H1 (cell line): Measurements from ENCODE around the gene CPNE5. TPM values are rescaled to one million over a fixed set of nuclear protein-coding genes. Genes with fewer than 3 reads are reported as not detected.

ENCODE experiments used
- CTCF ChIA-PET: fragments of 300-600 bp; sonication (Branson Sonifier 250); formaldehyde crosslinking; loops from one replicate; lab custom pipeline; 2021; ENCODE audit not compliant: partially characterized antibody; lab: Charles Lee
- POLR2A ChIA-PET: fragments of 300-600 bp; sonication (Branson Sonifier 250); formaldehyde crosslinking; loops from one replicate; lab custom pipeline; 2021; ENCODE audit warnings: inconsistent platforms; ENCODE audit not compliant: partially characterized antibody; lab: Charles Lee
- DNase-seq, 2 experiments: peaks; one replicate each; pipeline versions ENCODE4 v3.0.0 to v3.0.0-alpha.2; 2010 to 2022; ENCODE audit warnings: low spot score in 2 of 2, low read depth in 1 of 2, mixed read lengths in 1 of 2
- FAIRE-seq: peaks from 2 replicates; lab custom pipeline; 2011; peaks lifted over from hg19 to GRCh38; lab: Jason Lieb, UNC
- H2AFZ ChIP-seq: 2 replicates; pipeline ENCODE4 v1.8.1; 2012; ENCODE audit warnings: low read length, inconsistent platforms
- H2AK5ac ChIP-seq: 2 replicates; pipeline ENCODE4 v1.6.1; 2013; ENCODE audit warnings: low read depth, low read length
- H2BK120ac ChIP-seq: replicated peaks from 2 replicates; pipeline ENCODE3; 2013; ENCODE audit warnings: low read depth, low read length, inconsistent platforms
- H2BK12ac ChIP-seq: 2 replicates; pipeline ENCODE4 v1.6.1; 2013; ENCODE audit warnings: low read depth, low read length
- H2BK15ac ChIP-seq: 2 replicates; pipeline ENCODE4 v1.6.1; 2013; ENCODE audit warnings: low read length
- H2BK20ac ChIP-seq: 2 replicates; pipeline ENCODE4 v1.6.1; 2013; ENCODE audit warnings: low read length
- H2BK5ac ChIP-seq: 2 replicates; pipeline ENCODE4 v1.6.1; 2013; ENCODE audit warnings: low read depth, low read length
- H3K14ac ChIP-seq: 2 replicates; pipeline ENCODE4 v1.6.1; 2013; ENCODE audit warnings: inconsistent platforms; ENCODE audit not compliant: insufficient read length
- H3K18ac ChIP-seq: 2 replicates; pipeline ENCODE4 v1.6.1; 2013; ENCODE audit warnings: low read length; ENCODE audit errors: extremely low read depth
- H3K23ac ChIP-seq: 2 replicates; pipeline ENCODE4 v1.6.1; 2013; ENCODE audit warnings: inconsistent platforms; ENCODE audit not compliant: insufficient read length
- H3K23me2 ChIP-seq: 2 replicates; pipeline ENCODE4 v1.6.1; 2013; ENCODE audit warnings: low read depth, low read length
- H3K27ac ChIP-seq: 2 replicates; pipeline ENCODE4 v1.6.1; 2011; ENCODE audit warnings: low read depth, low read length, inconsistent platforms
- H3K27me3 ChIP-seq, 4 experiments: replicated peaks in 1 of 4; 1 replicate in 1 of 4; 2 replicates in 3 of 4; pipeline versions ENCODE4 v1.6.1 to v1.8.1; 2011 to 2013; ENCODE audit warnings: low read length in 3 of 4, mild to moderate bottlenecking in 3 of 4, inconsistent platforms in 2 of 4, mixed read lengths in 2 of 4, moderate library complexity in 1 of 4; ENCODE audit not compliant: control insufficient read depth in 3 of 4, insufficient read depth in 3 of 4; ENCODE audit errors: extremely low read depth in 1 of 4
- H3K36me3 ChIP-seq, 4 experiments: 2 replicates each; pipeline versions ENCODE4 v1.6.1 to v1.8.1; 2011 to 2013; ENCODE audit warnings: mild to moderate bottlenecking in 4 of 4, low read length in 3 of 4, moderate library complexity in 2 of 4, control low read depth in 1 of 4, inconsistent platforms in 1 of 4; ENCODE audit not compliant: insufficient read depth in 4 of 4, control insufficient read depth in 2 of 4
- H3K4ac ChIP-seq: replicated peaks from 2 replicates; pipeline ENCODE3; 2013; ENCODE audit warnings: low read length, low read depth, mixed read lengths, inconsistent platforms; ENCODE audit not compliant: insufficient read length
- H3K4me1 ChIP-seq, 4 experiments: replicated peaks in 1 of 4; 1 replicate in 1 of 4; 2 replicates in 3 of 4; pipeline versions ENCODE4 v1.6.1 to v1.8.1; 2011 to 2013; ENCODE audit warnings: low read length in 3 of 4, inconsistent platforms in 2 of 4, mixed read lengths in 1 of 4; ENCODE audit not compliant: insufficient read depth in 4 of 4, control insufficient read depth in 3 of 4
- H3K4me2 ChIP-seq, 2 experiments: 2 replicates each; pipeline versions ENCODE4 v1.6.1 to v1.8.1; 2011 to 2013; ENCODE audit warnings: low read depth in 2 of 2, low read length in 2 of 2, control low read depth in 1 of 2, inconsistent platforms in 1 of 2, mild to moderate bottlenecking in 1 of 2; ENCODE audit not compliant: insufficient read depth in 1 of 2
- H3K4me3 ChIP-seq, 4 experiments: fragments of 200-600, 300-600 bp in 1 of 4; sonication (generic), shearing (Covaris generic), sonication (Bioruptor Twin) in 1 of 4; 2 replicates each; pipeline versions ENCODE4 v1.5.1 to v1.8.1; 2011 to 2016; ENCODE audit warnings: low read length in 4 of 4, low read depth in 3 of 4, control low read depth in 2 of 4, inconsistent platforms in 2 of 4, mild to moderate bottlenecking in 2 of 4, mixed read lengths in 1 of 4, moderate library complexity in 1 of 4; ENCODE audit not compliant: insufficient read depth in 2 of 4; ENCODE audit errors: extremely low read depth in 1 of 4
- H3K56ac ChIP-seq: replicated peaks from 2 replicates; pipeline ENCODE3; 2013; ENCODE audit warnings: low read depth, mild to moderate bottlenecking, mixed read lengths, low read length, inconsistent platforms; ENCODE audit not compliant: insufficient read length
- H3K79me1 ChIP-seq: 2 replicates; pipeline ENCODE4 v1.6.1; 2013; ENCODE audit warnings: low read depth, low read length, control low read depth
- H3K79me2 ChIP-seq, 2 experiments: 2 replicates each; pipeline versions ENCODE4 v1.6.1 to v1.8.1; 2012 to 2013; ENCODE audit warnings: low read length in 2 of 2, mild to moderate bottlenecking in 2 of 2, inconsistent platforms in 1 of 2; ENCODE audit not compliant: insufficient read depth in 2 of 2, control insufficient read depth in 1 of 2
- H3K9ac ChIP-seq, 4 experiments: replicated peaks in 1 of 4; 1 replicate in 1 of 4; 2 replicates in 3 of 4; pipeline versions ENCODE4 v1.6.1 to v1.8.1; 2011 to 2013; ENCODE audit warnings: low read depth in 3 of 4, low read length in 3 of 4, control low read depth in 2 of 4, mild to moderate bottlenecking in 2 of 4, moderate library complexity in 2 of 4, inconsistent platforms in 1 of 4; ENCODE audit errors: extremely low read depth in 1 of 4
- H3K9me3 ChIP-seq, 2 experiments: 2 replicates each; pipeline versions ENCODE4 v1.6.1 to v1.8.1; 2012 to 2013; ENCODE audit warnings: mild to moderate bottlenecking in 2 of 2, moderate library complexity in 2 of 2, control low read depth in 1 of 2, inconsistent platforms in 1 of 2, low read depth in 1 of 2, low read length in 1 of 2, mixed read lengths in 1 of 2; ENCODE audit not compliant: insufficient read depth in 2 of 2
- H4K20me1 ChIP-seq, 2 experiments: replicated peaks in 1 of 2; 2 replicates each; pipeline versions ENCODE3 to v1.8.1; 2011 to 2013; ENCODE audit warnings: inconsistent platforms in 2 of 2, low read length in 2 of 2, mild to moderate bottlenecking in 1 of 2; ENCODE audit not compliant: insufficient read depth in 2 of 2, control insufficient read depth in 1 of 2
- H4K5ac ChIP-seq: 2 replicates; pipeline ENCODE4 v1.6.1; 2013; ENCODE audit warnings: low read length, low read depth, mixed read lengths, inconsistent platforms; ENCODE audit not compliant: insufficient read length
- H4K8ac ChIP-seq: 2 replicates; pipeline ENCODE4 v1.8.0; 2013; ENCODE audit warnings: mild to moderate bottlenecking, moderate library complexity, low read length, inconsistent platforms; ENCODE audit not compliant: insufficient read depth; ENCODE audit errors: extremely low read depth
- H4K91ac ChIP-seq: replicated peaks from 2 replicates; pipeline ENCODE3; 2013; ENCODE audit warnings: low read length, mixed read lengths, inconsistent platforms; ENCODE audit not compliant: insufficient read length
- ATF2 ChIP-seq: IDR thresholded peaks from 2 replicates; pipeline ENCODE4 v1.6.1; 2012; ENCODE audit warnings: low read length, inconsistent platforms
- FOSL1 ChIP-seq: IDR thresholded peaks from 2 replicates; pipeline ENCODE4 v1.6.1; 2011; ENCODE audit warnings: mild to moderate bottlenecking, low read depth, low read length, moderate library complexity; ENCODE audit not compliant: insufficient read depth
- HDAC6 ChIP-seq: IDR thresholded peaks from one replicate; pipeline ENCODE4 v1.7.1; 2012; ENCODE audit warnings: low read depth, mild to moderate bottlenecking, inconsistent platforms, low read length, moderate library complexity
- NANOG ChIP-seq: IDR thresholded peaks from 2 replicates; pipeline ENCODE4 v1.6.1; 2011; ENCODE audit warnings: low read length, low read depth, mild to moderate bottlenecking, inconsistent platforms; ENCODE audit not compliant: insufficient read depth, poor library complexity, severe bottlenecking
- POLR2A ChIP-seq, 2 experiments: IDR thresholded peaks; 1 replicate in 1 of 2; 2 replicates in 1 of 2; pipeline ENCODE4 v1.6.1; 2011; ENCODE audit warnings: low read depth in 2 of 2, low read length in 2 of 2, mild to moderate bottlenecking in 2 of 2; ENCODE audit errors: control extremely low read depth in 1 of 2
- RAD21 ChIP-seq, 2 experiments: IDR thresholded peaks in 1 of 2; conservative IDR thresholded peaks in 1 of 2; 2 replicates each; pipeline ENCODE4 v1.6.1; 2011; ENCODE audit warnings: low read depth in 2 of 2, low read length in 2 of 2, improper control_type of control experiment in 1 of 2, inconsistent platforms in 1 of 2, mild to moderate bottlenecking in 1 of 2, moderate library complexity in 1 of 2
- RNF2 ChIP-seq: fragments of 200-900, 300-1000 bp; sonication (generic); IDR thresholded peaks from 2 replicates; pipeline ENCODE4 v1.7.1; 2016; ENCODE audit warnings: borderline replicate concordance, low read depth, mild to moderate bottlenecking, antibody characterized with exemption, low read length; ENCODE audit not compliant: poor library complexity, severe bottlenecking; ENCODE audit errors: missing control alignments
- SIX5 ChIP-seq: IDR thresholded peaks from 2 replicates; pipeline ENCODE4 v1.6.1; 2011; ENCODE audit warnings: mild to moderate bottlenecking, low read depth, low read length
- SP2 ChIP-seq: IDR thresholded peaks from 2 replicates; pipeline ENCODE4 v1.6.1; 2012; ENCODE audit warnings: mild to moderate bottlenecking, low read length, inconsistent platforms
- WGBS, 2 experiments: shearing (Covaris generic) in 1 of 2; methylation state at CpG; one replicate each; pipeline versions ENCODE4 v1.1.6 to v1.1.7; 2013 to 2015; ENCODE audit warnings: low lambda C conversion rate in 2 of 2, mixed read lengths in 2 of 2, inconsistent platforms in 1 of 2, low coverage in 1 of 2, missing lambda C conversion rate in 1 of 2; ENCODE audit not compliant: insufficient replicate concordance in 2 of 2, insufficient coverage in 1 of 2, insufficient read length in 1 of 2; ENCODE audit errors: extremely low coverage in 1 of 2, missing lambda C conversion rate in 1 of 2; 5-methylcytosine and 5-hydroxymethylcytosine counted together
- polyA plus RNA-seq, 7 experiments: library from polyadenylated mRNA; depleted of rRNA in 3 of 7; stranded (reverse) in 5 of 7; unstranded in 2 of 7; fragments of >200 nt in 5 of 7; fragments of 200-250 nt in 2 of 7; gene quantifications; 1 replicate in 5 of 7; 2 replicates in 1 of 7; 4 replicates in 1 of 7; pipeline versions ENCODE4 v1.2.1 to v1.2.3, GENCODE V29; 2011 to 2013; ENCODE audit warnings: missing spikeins in 2 of 7, mixed read lengths in 2 of 7
- total RNA-seq: library from RNA; stranded (reverse); fragmentation: NEBNext Ultra II Directional; extraction: Animal tissue kit (Norgen Biotek cat#: 25700); gene quantifications from 2 replicates; pipeline ENCODE4 v1.2.1, GENCODE V29; 2021

Gene CPNE5
- total and polyA plus RNA-seq, 2 of the 8 experiments (the other 6 are each of a cell fraction or from before 2014, with no cell fraction given): 0.88 to 1.8 TPM

DNA sequence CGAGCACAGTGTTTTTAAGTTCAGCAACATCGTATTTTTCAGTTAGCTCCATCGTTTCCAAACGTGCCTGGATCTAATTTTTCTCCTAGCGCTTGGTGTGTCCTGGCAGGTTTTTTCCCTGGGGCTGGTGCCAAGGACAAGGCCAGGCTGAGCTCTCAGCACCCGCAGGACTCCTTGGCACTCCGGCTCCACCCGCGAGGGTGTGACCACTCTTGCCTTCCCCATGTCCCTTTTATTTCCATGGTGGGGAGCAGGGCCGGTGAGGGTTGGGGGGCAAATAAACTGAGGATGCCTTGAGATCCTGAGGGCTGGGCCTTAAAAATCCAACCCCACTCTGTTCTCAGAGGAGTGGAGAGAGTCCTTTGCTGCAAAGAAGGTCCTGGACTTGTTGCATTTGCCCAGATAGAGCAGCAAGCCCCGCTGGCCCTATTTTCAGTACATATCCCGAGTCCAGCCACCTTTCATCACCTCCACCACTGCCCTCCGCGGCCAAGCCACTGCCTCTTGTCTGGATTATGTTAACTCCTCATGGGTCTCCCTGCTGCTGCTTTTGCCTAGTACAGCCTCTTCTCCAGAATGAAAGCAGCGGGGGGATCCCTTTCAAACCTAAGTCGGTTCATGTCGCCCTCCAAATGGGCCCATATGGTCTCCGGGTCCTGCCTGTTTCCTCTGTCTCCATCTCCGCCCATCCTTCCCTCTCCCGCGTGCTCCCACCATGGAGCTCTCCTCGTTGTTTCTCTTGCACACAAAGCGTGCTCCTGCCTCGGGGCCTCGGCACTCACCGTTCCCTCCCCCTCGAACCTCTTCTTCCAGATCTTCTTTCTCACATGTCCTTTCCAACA, 146.2 kb downstream of the CPNE5 start:
- H3K27ac ChIP-seq: no peak overlapping the region
- H2BK120ac ChIP-seq: no peak overlapping the region
- no peaks in the 10 kb centered on the region for H3K9me3 ChIP-seq
- H3K4ac ChIP-seq: no peak overlapping the region
- no peak overlapping the region for H2BK20ac ChIP-seq
- H3K56ac ChIP-seq: no peak overlapping the region
- no peak overlapping the region for H3K4me2 ChIP-seq
- 91% methylated on average over 27 of the region's 27 CpGs; no CpG with 5 or more reads in 1 of the 2 experiments for WGBS, 2 experiments
- no peak overlapping the region for H4K5ac ChIP-seq
- ChIA-PET CTCF (interaction anchor here (0.7 to 3.1 kb wide), 10 partner anchors 9 to 81 kb away, joined by 3 to 9 read pairs (median 6); partner anchors contain the start of gene CDKN1A), POLR2A (interaction anchor here (0.9 to 1.3 kb wide), 2 partner anchors 10 to 15 kb away, joined by 4 to 7 read pairs; partner anchors contain the start of gene CDKN1A)
- no peak overlapping the region for H3K18ac ChIP-seq
- 0 out of 2 replicates have a peak overlapping the region, but pooled peaks have one; percentile 1 for H2AFZ ChIP-seq
- no peak for FAIRE-seq
- H3K79me2 ChIP-seq: no peaks in the 10 kb centered on the region
- H3K27me3 ChIP-seq: no peaks in the 10 kb centered on the region
- no peaks in the 10 kb centered on the region for H3K79me1 ChIP-seq
- no peak overlapping the region for H4K91ac ChIP-seq
- H2AK5ac ChIP-seq: no peak overlapping the region
- H3K36me3 ChIP-seq: no peaks in the 10 kb centered on the region
- no peak overlapping the region for H3K14ac ChIP-seq
- H3K4me1 ChIP-seq: no peaks in the 10 kb centered on the region
- H2BK15ac ChIP-seq: no peak overlapping the region
- H2BK12ac ChIP-seq: no peak overlapping the region
- no peak overlapping the region for H3K4me3 ChIP-seq
- H3K23ac ChIP-seq: no peak overlapping the region
- no peak for DNase-seq
- H3K9ac ChIP-seq: no peak overlapping the region
- H4K20me1 ChIP-seq: no peaks in the 10 kb centered on the region
- H2BK5ac ChIP-seq: no peak overlapping the region
- no peak overlapping the region for H4K8ac ChIP-seq
- no peaks in the 10 kb centered on the region for H3K23me2 ChIP-seq
- TF ChIP-seq ATF2 (no peak), RNF2 (no peak), POLR2A (IDR thresholded peaks at IDR 0.05; ENCODE audit: control extremely low read depth in 1 of 2, low read depth in 2 of 2, low read length in 2 of 2) (no peak), SIX5 (no peak), RAD21 (IDR thresholded peaks at IDR 0.05 in 1 of 2, conservative IDR thresholded peaks at IDR 0.05 in 1 of 2; ENCODE audit: low read depth in 2 of 2, low read length in 2 of 2) (no peak), FOSL1 (no peak), NANOG (no peak), SP2 (no peak), HDAC6 (no peak)
